Kidney capillary endothelial cell (primary cell): ENCODE measurements around the gene ANXA4.
"Not testable (repeated sequence)": the region's sequence is repeated elsewhere in the genome, so short reads cannot be mapped to it uniquely, and the experiment has no call there.

ENCODE experiments used
- DNase-seq: peaks from one replicate; pipeline ENCODE4 v3.0.0-alpha.2; 2018; ENCODE audit warnings: low spot score

Gene ANXA4

DNA sequence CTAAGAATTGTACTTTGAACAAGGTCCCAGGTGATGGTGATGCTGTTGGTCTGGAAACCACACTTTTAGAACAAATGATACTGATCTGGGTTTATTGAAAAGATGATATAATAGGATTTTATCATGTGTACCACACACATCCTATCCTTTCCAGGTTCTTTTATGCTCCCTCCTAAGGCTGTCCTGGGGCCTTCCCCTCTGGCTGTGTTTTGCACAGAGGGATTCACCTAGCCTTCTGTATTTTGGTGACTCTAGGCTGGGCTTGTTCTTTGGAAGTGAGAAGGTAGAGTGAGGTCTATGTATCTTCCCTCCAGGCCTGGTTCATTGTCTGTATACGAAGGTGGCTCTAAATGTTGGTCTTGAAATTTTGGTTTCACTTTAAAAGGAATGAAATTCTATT is 12.7 kb downstream of the ANXA4 start:
- no peak for DNase-seq

DNA sequence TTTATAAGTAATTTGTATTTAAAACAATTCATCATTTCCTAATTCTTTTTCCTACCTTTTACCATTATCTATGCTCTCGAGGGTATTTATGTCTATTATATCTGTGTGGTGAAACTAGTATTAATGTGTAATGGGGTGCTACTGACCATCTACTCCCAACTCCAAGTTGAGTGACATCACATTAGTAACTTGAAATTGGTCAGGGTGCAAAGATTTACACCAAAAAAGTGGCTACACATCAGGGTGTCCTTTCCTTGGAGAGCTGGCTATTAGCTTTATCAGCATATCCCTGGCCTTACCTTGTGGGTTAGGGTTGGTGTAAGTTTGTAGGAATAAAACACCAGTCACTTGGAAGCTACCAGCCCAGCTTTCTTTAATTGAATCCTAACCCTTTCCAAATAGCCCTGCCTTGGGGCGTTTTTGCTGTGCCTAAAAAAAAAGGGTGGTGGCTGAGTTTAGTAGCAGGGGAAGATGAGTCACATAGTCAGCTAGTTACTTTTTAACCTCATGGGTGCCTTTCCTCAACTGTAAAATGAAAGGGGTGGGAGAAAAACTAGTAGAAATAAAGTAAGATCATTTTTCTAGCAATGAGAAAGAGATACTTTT is 14.0 kb downstream of the ANXA4 start:
- no peak for DNase-seq

- DNase-seq = no peak
Observed at GRCh38 chr2:69762025-69762424, 20.1 kb downstream of the ANXA4 start.

DNA sequence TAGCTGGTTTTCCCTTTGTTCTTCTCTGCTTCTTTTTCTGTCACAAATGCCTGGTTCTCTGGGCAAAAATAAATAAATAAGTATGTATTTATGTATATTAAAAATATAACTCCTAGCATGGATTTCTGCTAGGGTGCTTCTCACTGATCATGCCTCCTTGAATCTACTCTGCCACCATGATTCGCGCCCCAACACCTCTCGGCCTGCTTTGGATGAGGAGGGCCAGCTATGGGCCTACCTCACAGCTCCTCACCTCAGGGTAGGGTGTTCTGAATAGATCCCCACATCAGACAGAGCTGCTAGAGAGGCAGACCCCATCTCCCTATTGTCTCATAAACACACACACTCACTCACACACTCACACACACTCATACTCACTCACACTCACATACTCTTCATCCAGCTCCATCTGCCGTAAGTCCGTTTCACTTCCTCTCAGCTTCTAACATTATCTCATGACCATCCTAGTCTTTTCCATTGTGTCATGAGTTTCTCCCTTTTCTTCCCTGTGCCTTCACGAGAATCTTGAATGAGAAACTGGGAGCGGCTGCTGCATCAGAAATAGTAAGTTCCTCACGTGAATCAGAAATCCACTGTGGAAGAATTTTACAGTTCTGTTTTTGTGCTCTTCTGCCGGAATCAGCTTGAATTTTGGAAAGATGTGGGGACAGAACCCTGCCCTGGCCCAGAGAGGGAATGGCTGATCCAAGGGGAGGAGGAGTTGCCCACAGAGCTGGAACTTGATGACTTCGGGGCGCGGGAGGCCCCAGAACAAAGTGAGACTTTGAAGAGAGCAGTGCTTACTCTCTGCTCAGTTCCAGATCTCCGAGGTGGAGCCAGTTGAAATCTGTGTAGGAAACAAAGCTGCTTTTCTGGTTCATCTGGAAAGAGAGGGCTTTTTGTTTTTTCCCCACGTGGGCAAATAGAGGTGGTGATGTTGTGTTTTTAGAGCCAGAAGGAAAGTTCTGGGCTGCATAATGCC is 20.9 kb downstream of the ANXA4 start:
- no peak for DNase-seq

- not testable (repeated sequence) for DNase-seq
Observed at GRCh38 chr2:69763831-69764230, 21.9 kb downstream of the ANXA4 start.

DNA sequence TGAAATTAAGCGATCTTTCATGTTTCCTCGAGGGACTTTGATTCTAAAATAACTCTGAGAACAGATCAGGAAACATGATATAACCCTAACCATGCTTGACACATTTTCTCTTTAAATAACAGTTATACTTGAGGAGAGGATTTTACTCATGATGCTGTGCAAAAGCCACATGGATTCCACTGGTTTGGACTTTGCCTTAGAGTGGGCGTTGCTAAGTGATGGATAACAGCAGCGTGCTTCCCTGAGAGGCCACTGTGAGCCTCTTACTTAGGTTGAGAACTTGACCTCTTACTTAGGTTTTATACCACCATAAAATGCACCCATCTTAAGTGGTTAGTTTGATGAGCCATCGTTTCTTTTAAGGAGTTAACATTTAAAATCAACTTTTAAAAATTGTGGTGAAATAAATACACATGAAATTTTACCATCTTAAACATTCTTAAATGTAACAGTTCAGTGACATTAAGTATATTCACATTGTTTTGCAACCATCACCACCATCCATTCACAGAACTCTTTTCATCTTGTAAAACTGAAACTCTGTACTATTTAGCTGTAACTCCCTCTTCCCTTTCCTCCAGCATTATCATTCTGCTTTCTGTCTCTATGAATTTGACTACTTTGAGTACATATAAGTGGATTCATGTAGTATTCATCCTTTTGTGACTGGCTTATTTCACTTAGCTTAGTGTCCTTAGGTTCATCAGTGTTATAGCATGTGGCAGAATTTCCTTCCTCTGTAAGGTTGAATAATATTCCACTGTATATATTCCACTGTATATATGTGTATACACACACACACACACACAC is 22.6 kb downstream of the ANXA4 start:
- DNase-seq = no peak

DNA sequence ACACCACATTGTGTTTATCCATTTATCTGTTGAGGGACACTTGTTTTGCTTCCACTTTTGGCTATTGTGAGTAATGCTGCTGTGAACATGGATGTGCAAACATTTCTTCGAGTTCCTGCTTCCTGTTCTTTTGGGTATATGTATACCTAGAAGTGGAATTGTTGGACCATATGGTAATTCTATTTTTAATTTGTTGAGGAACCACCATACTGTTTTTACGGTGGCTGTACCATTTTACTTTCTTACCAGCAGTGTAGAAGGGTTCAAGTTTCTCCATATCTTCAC is 23.1 kb downstream of the ANXA4 start:
- no peak for DNase-seq

- DNase-seq = no peak
Observed at GRCh38 chr2:69766014-69766413, 24.1 kb downstream of the ANXA4 start.

DNA sequence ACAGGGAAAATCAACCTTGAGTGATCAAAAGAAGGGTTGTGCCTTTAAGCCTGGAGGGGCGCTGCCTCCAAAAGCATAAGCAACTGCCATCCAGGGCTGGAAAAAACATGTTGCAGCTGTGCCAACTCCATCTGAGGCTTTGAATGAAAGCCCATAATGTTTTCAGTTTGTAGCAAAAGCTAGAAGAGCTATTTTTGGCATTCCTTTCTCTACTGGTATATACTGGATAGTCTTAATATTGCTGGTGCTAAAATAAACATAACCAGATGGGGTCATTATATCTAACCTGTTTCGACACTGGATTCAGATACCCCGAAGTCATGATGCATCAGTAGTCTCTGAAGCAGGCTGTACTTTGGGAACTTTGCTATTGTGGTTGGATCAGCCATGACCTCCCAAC is 25.1 kb downstream of the ANXA4 start:
- no peak for DNase-seq

- DNase-seq = no peak
Observed at GRCh38 chr2:69768235-69768634, 26.3 kb downstream of the ANXA4 start.

DNA sequence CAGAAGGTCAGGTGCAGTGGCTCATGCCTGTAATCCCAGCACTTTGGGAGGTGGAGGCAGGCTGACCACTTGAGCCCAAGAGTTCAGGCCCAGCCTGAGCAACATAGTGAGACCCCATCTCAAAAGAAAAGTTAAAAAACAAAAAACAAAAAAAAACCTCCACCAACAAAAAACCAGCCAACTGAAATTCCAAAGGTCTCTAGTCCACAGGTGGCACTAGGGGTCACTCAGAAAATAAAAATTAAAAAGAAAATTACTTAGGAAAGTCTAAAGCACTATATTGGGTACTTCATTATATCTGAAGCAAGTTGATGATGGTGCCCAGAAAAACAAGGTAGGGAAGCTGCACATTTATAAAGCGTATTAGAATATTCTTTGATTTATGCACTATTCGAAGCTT is 26.9 kb downstream of the ANXA4 start:
- no peak for DNase-seq

DNA sequence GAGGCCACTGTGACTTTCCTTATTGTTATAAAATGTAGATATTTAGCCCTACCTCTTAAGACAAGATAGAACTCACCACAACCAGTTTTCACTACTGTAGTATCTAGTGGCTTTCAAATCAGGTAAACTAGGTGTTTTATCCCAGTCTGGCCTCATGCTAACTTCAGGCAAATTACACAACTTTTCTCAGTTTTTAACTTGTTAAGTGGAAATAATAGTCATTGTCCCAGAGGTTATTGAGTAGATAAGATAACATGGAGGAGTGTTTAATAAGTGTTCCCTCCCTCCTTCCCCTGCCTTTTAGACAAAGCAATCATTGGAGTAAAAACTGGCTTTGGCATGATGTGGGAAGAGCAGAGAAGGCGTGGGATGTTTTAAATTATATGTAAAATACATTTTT is 27.3 kb downstream of the ANXA4 start:
- DNase-seq = no peak

- DNase-seq = no peak
Observed at GRCh38 chr2:69770193-69770702, 28.3 kb downstream of the ANXA4 start.

GRCh38 chr2:69770747-69771146 is 28.8 kb downstream of the ANXA4 start:
- DNase-seq = no peak

DNA sequence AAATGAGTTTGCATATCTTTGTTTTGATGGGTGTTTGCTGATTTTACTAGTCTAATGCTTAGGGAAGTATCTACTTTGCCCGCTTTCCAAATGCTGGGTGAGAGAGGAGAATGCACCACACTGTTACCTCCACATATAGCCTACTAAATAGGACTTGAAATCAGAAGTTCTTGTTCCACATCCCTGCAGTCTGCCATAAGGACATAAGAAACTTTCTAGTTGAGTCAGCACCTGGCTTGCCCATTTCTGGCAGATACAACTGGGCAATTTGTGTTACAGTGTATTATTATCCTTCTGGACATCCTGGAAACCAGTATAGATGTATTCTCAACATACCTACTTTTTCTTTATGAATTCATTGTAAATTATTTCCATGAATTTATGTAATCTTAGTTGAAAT is 29.5 kb downstream of the ANXA4 start:
- no peak for DNase-seq

DNA sequence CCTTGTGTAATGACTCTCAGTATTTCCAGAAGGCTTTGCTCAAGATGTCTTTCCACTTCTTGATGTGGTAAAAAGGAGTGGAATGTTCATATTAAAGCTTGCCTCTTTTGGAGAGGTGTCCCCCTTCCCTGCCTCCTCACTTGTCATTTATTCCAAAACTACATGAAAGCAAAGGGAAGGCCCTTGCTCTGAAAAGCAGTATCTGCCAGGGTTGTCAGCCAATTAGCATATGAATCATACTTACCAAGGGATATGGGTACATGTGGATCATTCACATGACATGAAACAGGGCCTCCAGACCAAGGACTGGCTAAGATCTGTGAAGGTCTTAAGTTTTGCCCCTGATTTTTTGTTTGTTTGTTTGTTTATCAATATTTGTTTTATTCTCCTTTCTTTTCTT is 31.3 kb downstream of the ANXA4 start:
- no peak for DNase-seq

GRCh38 chr2:69774258-69774983 is 32.5 kb downstream of the ANXA4 start:
- DNase-seq = not testable (repeated sequence)

DNA sequence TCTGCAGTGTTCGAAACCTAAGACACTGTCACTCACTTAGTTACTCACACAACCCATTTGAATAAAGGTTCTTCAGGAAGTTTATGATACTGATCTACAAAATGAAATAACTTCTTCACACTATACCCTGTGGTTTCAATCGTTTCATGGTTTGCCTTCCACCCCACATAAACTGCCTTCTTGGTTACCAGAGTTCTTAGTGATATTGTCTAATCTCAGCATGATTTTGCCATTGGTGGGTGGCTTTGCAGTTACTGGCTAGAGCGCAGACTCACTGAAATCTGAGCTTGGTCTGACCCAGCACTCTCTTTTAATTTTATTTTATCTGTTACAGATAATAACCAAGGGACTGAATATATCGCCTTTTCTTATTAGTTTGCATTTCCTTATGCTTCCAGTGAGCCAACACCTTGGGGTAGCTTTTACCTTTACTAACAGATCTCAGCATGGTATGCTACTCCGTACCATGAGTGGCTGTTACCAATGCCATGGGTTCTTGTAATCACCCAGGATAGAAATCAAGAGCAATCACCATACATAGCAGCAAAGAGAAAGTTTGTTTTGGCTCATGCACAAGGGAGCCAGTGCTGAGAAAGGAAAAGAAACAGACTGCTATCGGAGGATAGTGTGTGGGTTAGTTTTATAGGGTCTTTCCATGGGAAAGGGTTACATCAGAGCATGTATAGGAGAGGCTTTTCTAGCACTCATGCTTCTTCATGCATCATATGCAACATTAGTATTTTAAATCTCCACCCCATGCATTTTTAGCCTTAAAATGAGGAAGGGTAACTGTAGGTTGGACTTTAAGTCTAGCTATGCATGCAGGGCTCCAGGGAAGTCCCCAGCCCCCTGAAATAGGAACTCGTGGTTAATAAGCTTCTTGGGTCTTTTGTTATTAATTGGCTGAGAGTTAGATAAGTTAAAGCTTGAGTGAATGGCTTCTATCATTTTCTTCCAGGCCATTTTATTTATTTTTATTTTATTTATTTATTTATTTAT is 33.3 kb downstream of the ANXA4 start:
- no peak for DNase-seq

DNA sequence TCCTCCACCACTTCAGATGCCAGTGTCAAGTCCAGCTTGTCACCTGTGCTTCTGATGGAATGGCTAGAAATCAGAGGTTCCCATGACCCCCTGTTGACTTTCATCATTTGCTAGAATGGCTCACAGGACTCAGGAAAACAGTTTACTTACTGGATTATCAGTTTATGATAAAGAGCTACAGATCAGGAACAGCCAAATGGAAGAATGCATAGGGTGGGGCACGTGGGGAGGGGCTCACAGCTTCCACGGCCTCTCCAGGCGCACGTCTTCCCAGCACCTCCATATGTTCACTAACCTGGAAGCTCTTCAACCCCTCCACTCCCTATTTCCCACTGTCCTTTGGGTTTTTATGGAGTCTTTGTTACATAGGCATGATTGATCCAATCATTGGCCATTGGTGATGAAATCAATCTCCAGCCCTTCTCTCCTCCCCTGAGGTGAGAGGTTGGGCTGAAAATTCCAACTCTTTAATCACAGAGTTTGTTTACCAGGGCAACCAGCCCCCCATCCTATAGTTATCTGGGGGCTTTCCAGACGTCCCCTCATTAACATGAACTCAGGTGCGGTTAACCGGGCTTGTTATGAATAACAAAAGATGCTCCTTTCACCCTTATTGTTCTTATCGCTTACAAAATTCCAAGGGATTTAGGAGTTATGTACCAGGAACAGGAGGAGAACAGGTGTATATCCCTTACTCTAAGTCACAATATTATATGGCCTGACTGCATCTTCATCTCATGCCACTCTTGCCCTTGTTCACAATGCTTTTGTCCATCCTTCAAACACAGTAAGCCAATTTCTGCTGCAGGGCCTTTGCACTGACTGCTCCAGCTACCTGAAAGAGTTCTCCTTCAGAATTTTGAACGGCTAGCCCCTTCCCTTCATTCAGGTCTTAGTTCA is 35.2 kb downstream of the ANXA4 start:
- no peak for DNase-seq

GRCh38 chr2:69777786-69778105 is 35.8 kb downstream of the ANXA4 start:
- no peak for DNase-seq
